HepG2 (cell line): ENCODE results near the gene B4GALT5. TPM values are rescaled to one million over a fixed set of nuclear protein-coding genes. Genes with fewer than 3 reads are reported as not detected.

ENCODE experiments used
- ATAC-seq: fragments of 200-7000 bp; cut with Tn5 transposase; 3 replicates; pipeline ENCODE4 v1.9.1; 2020; ENCODE audit warnings: mild to moderate bottlenecking, moderate library complexity
- BruUV-seq: library from RNA; stranded (reverse); fragments of 400-500 nt; replicated peaks from 2 replicates; lab custom pipeline; 2021; lab: Mats Ljungman, UMichigan
- CTCF ChIA-PET: fragments of 300-600 bp; formaldehyde crosslinking; extraction: SDS; loops from one replicate; lab custom pipeline; 2021; ENCODE audit warnings: low total read pairs, inconsistent platforms, low intra/inter-chr PET ratio; lab: Yijun Ruan, JAX
- POLR2A ChIA-PET: fragments of 350-600 bp; sonication (Branson Sonifier 250); formaldehyde crosslinking; loops from one replicate; lab custom pipeline; 2020; ENCODE audit warnings: antibody characterized with exemption, inconsistent platforms; lab: Yijun Ruan, JAX
- DNase-seq: peaks from one replicate; pipeline ENCODE4 v3.0.0-alpha.2; 2015; ENCODE audit warnings: low spot score
- FAIRE-seq: peaks from 3 replicates; lab custom pipeline; 2011; peaks lifted over from hg19 to GRCh38; lab: Jason Lieb, UNC
- H2AFZ ChIP-seq: one replicate; pipeline ENCODE4 v1.6.1; 2011; ENCODE audit warnings: low read length, inconsistent platforms
- H3K27ac ChIP-seq: fragments of 300-600 bp; 3 replicates; pipeline ENCODE4 v1.8.0; 2011; ENCODE audit warnings: mixed run types, mild to moderate bottlenecking, mixed read lengths, low read length, inconsistent platforms; ENCODE audit not compliant: insufficient read depth; ENCODE audit errors: extremely low read length
- H3K27me3 ChIP-seq, 2 experiments: fragments of 200-600 bp in 1 of 2; 2 replicates in 1 of 2; 3 replicates in 1 of 2; pipeline versions ENCODE4 v1.6.0 to v1.8.0; 2011; ENCODE audit warnings: low read length in 2 of 2, mild to moderate bottlenecking in 2 of 2, moderate library complexity in 2 of 2, inconsistent platforms in 1 of 2; ENCODE audit not compliant: insufficient read depth in 2 of 2, control insufficient read depth in 1 of 2
- H3K36me3 ChIP-seq, 2 experiments: fragments of 200-600 bp in 1 of 2; replicated peaks in 1 of 2; 2 replicates in 1 of 2; 3 replicates in 1 of 2; pipeline versions ENCODE4 v1.5.1 to v1.8.0; 2011; ENCODE audit warnings: low read length in 2 of 2, inconsistent platforms in 1 of 2; ENCODE audit not compliant: insufficient read depth in 2 of 2, control insufficient read depth in 1 of 2
- H3K4me1 ChIP-seq: 2 replicates; pipeline ENCODE4 v1.5.1; 2012; ENCODE audit warnings: low read length, inconsistent platforms; ENCODE audit not compliant: insufficient read depth
- H3K4me2 ChIP-seq: 2 replicates; pipeline ENCODE4 v1.6.0; 2011; ENCODE audit warnings: low read depth, low read length, inconsistent platforms
- H3K4me3 ChIP-seq, 3 experiments: fragments of 200-600 bp in 1 of 3; sonication (generic), shearing (Covaris generic) in 1 of 3; replicated peaks in 1 of 3; 2 replicates each; pipeline ENCODE4 v1.5.1; 2011 to 2016; ENCODE audit warnings: low read length in 3 of 3, inconsistent platforms in 2 of 3, low read depth in 2 of 3, mild to moderate bottlenecking in 2 of 3, control low read depth in 1 of 3, mixed read lengths in 1 of 3; ENCODE audit not compliant: insufficient read depth in 1 of 3
- H3K79me2 ChIP-seq: one replicate; pipeline ENCODE4 v1.6.1; 2011; ENCODE audit warnings: low read length, inconsistent platforms; ENCODE audit not compliant: insufficient read depth
- H3K9ac ChIP-seq: 2 replicates; pipeline ENCODE4 v1.6.0; 2011; ENCODE audit warnings: mild to moderate bottlenecking, low read depth, low read length, inconsistent platforms; ENCODE audit not compliant: insufficient read depth
- H3K9me3 ChIP-seq: 2 replicates; pipeline ENCODE4 v1.5.1; 2012; ENCODE audit warnings: mild to moderate bottlenecking, low read length
- H4K20me1 ChIP-seq: 2 replicates; pipeline ENCODE4 v1.6.0; 2011; ENCODE audit warnings: inconsistent platforms, mild to moderate bottlenecking, low read length, moderate library complexity; ENCODE audit not compliant: insufficient read depth
- AHR ChIP-seq: IDR thresholded peaks from 2 replicates; pipeline ENCODE4 v1.6.1; 2018; ENCODE audit warnings: missing genetic modification reagents, missing compliant biosample characterization
- ARNT ChIP-seq: fragments of 450-650 bp; IDR thresholded peaks from 2 replicates; pipeline ENCODE4 v1.6.1; 2017
- ATF6 ChIP-seq: sonication (generic); formaldehyde crosslinking; conservative IDR thresholded peaks from 2 replicates; pipeline ENCODE4 v1.4.0; 2020; ENCODE audit warnings: missing genetic modification reagents
- GATAD1 ChIP-seq: IDR thresholded peaks from 2 replicates; pipeline ENCODE4 v1.6.1; 2016; ENCODE audit warnings: missing genetic modification reagents, missing compliant biosample characterization
- HNRNPL ChIP-seq: fragments of 200-400 bp; formaldehyde crosslinking; IDR thresholded peaks from 2 replicates; pipeline ENCODE4 v1.6.1; 2017; ENCODE audit warnings: mild to moderate bottlenecking, low read depth, low read length
- KDM1A ChIP-seq: IDR thresholded peaks from 2 replicates; pipeline ENCODE4 v1.6.1; 2016; ENCODE audit warnings: missing compliant biosample characterization
- KDM2A ChIP-seq: sonication (generic); formaldehyde crosslinking; IDR thresholded peaks from 2 replicates; pipeline ENCODE4 v1.4.0; 2020; ENCODE audit warnings: low read depth, missing genetic modification reagents, borderline replicate concordance
- SIX4 ChIP-seq: sonication (generic); formaldehyde crosslinking; IDR thresholded peaks from 2 replicates; pipeline ENCODE4 v1.4.0; 2020; ENCODE audit warnings: missing genetic modification reagents
- SP1 ChIP-seq, 2 experiments: fragments of 450-650 bp in 1 of 2; sonication (generic) in 1 of 2; formaldehyde crosslinking in 1 of 2; IDR thresholded peaks; 2 replicates each; pipeline versions ENCODE4 v1.4.0 to v1.6.1; 2016 to 2020; ENCODE audit warnings: missing genetic modification reagents in 1 of 2
- TARDBP ChIP-seq: sonication (generic); formaldehyde crosslinking; IDR thresholded peaks from 2 replicates; pipeline ENCODE4 v1.8.0; 2022; ENCODE audit warnings: mild to moderate bottlenecking, missing genetic modification reagents
- UBTF ChIP-seq: sonication (generic); formaldehyde crosslinking; IDR thresholded peaks from 2 replicates; pipeline ENCODE4 v1.4.0; 2020; ENCODE audit warnings: mild to moderate bottlenecking, missing genetic modification reagents
- ZNF225 ChIP-seq: sonication (generic); formaldehyde crosslinking; IDR thresholded peaks from 2 replicates; pipeline ENCODE4 v1.4.0; 2020; ENCODE audit warnings: mild to moderate bottlenecking, missing genetic modification reagents
- ZNF704 ChIP-seq: sonication (generic); formaldehyde crosslinking; IDR thresholded peaks from 2 replicates; pipeline ENCODE4 v1.8.1; 2023; ENCODE audit warnings: mild to moderate bottlenecking, inconsistent platforms, moderate library complexity, missing genetic modification reagents, borderline replicate concordance
- ZSCAN21 ChIP-seq: sonication (generic); formaldehyde crosslinking; IDR thresholded peaks from 2 replicates; pipeline ENCODE4 v1.8.0; 2022; ENCODE audit warnings: mild to moderate bottlenecking, missing genetic modification reagents, moderate library complexity, borderline replicate concordance
- WGBS: methylation state at CpG from one replicate; pipeline ENCODE4 v1.1.6; 2017; ENCODE audit warnings: low lambda C conversion rate; 5-methylcytosine and 5-hydroxymethylcytosine counted together
- in situ Hi-C: cut with HindIII; loops from 2 replicates; pipeline ENCODE4 v1.10.0; 2017; ENCODE audit warnings: low pct_unique_long_range_greater_than_20kb; ENCODE audit not compliant: extremely low pct_ligation_motif_present
- intact Hi-C: fragments of 100-400 bp; cut with micrococcal nuclease; formaldehyde crosslinking; loops from one replicate; pipeline ENCODE4 v1.10.0; 2022; ENCODE audit not compliant: unreplicated experiment
- polyA plus RNA-seq, 8 experiments: library from polyadenylated mRNA; depleted of rRNA in 3 of 8; stranded (reverse) in 7 of 8; unstranded in 1 of 8; fragments of >200 nt; fragmentation: Illumina TruSeq in 4 of 8; extraction: Trizol in 4 of 8; gene quantifications; 2 replicates each; pipeline versions ENCODE4 v1.2.1 to v1.2.3, GENCODE V29; 2011 to 2016; ENCODE audit warnings: low read depth in 4 of 8, missing spikeins in 1 of 8, mixed read lengths in 1 of 8; ENCODE audit not compliant: insufficient read depth in 1 of 8
- total RNA-seq, 5 experiments: library from RNA; depleted of rRNA; stranded (reverse); fragments of >200 nt; fragmentation: Illumina TruSeq; extraction: Trizol; gene quantifications; 2 replicates each; pipeline ENCODE4 v1.2.3, GENCODE V29; 2016; ENCODE audit warnings: low read depth in 1 of 5
- TF ChIP-seq, protein P1 (sequence below): sonication (generic); formaldehyde crosslinking; IDR thresholded peaks from 2 replicates; pipeline ENCODE4 v1.9.0; 2022; ENCODE audit warnings: low read depth, missing genetic modification reagents

The B4GALT5 gene
- total and polyA plus RNA-seq, 2 of the 13 experiments (the other 11 are each of a cell fraction or from before 2014, with no cell fraction given) = 27.3 to 30.9 TPM

GRCh38 chr20:49594143-49594930 is 119.3 kb downstream of the B4GALT5 start:
- no peaks in the 10 kb centered on the region for H3K36me3 ChIP-seq
- peak overlapping the region in 1 of 3 experiments; percentile 44; a peak in 1 of 6 replicates for H3K4me3 ChIP-seq
- H3K79me2 ChIP-seq = no peaks in the 10 kb centered on the region
- H3K4me2 ChIP-seq = peak overlapping the region; percentile 61
- no peak for FAIRE-seq
- peaks cover 54% of the 10 kb centered on the region for H3K4me1 ChIP-seq
- ChIA-PET CTCF (no interaction called here), POLR2A (interaction anchor here (5.9 kb wide), 1 partner anchor 10 kb away, joined by 59 read pairs; no protein-coding TSS in a partner anchor)
- H3K27me3 ChIP-seq = no peaks in the 10 kb centered on the region; a peak in 3 of 5 replicates
- in situ Hi-C loops = no loop called here
- intact Hi-C loops = no loop called here
- H2AFZ ChIP-seq = no peak overlapping the region
- no peak overlapping the region for H3K27ac ChIP-seq
- H3K9ac ChIP-seq = no peak overlapping the region
- WGBS = 13% methylated on average over 11 of the region's 12 CpGs
- ATAC-seq = peak; percentile 27
- no peaks in the 10 kb centered on the region for H4K20me1 ChIP-seq
- no peak for DNase-seq
- BruUV-seq = no TSS peak
- no peaks in the 10 kb centered on the region for H3K9me3 ChIP-seq
- no peak for TF ChIP-seq ATF6 (CRISPR knock-in tag)
- TF ChIP-seq, protein P1, sequence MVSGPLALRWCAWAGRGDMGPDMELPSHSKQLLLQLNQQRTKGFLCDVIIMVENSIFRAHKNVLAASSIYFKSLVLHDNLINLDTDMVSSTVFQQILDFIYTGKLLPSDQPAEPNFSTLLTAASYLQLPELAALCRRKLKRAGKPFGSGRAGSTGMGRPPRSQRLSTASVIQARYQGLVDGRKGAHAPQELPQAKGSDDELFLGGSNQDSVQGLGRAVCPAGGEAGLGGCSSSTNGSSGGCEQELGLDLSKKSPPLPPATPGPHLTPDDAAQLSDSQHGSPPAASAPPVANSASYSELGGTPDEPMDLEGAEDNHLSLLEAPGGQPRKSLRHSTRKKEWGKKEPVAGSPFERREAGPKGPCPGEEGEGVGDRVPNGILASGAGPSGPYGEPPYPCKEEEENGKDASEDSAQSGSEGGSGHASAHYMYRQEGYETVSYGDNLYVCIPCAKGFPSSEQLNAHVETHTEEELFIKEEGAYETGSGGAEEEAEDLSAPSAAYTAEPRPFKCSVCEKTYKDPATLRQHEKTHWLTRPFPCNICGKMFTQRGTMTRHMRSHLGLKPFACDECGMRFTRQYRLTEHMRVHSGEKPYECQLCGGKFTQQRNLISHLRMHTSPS (CRISPR knock-in tag) = peak; percentile 89
- 0 out of 2 replicates have a peak, but pooled peaks have one; percentile 22 for TF ChIP-seq GATAD1 (CRISPR knock-in tag)
- peak; percentile 45; the same call in 1 of the 2 replicates for TF ChIP-seq UBTF
- no peak for TF ChIP-seq ARNT
- TF ChIP-seq SP1 (IDR thresholded peaks at IDR 0.05) = no peak
- TF ChIP-seq SP1 (CRISPR knock-in tag; IDR thresholded peaks at IDR 0.05) = 0 out of 2 replicates have a peak, but pooled peaks have one; percentile 35
- peak; percentile 47; the same call in 1 of the 2 replicates for TF ChIP-seq TARDBP
- TF ChIP-seq HNRNPL = peak; percentile 75; the same call in 1 of the 2 replicates
- no peak for TF ChIP-seq SIX4 (CRISPR knock-in tag)
- no peak for TF ChIP-seq ZNF704 (CRISPR knock-in tag)
- TF ChIP-seq ZNF225 = peak; percentile 67; the same call in 1 of the 2 replicates
- TF ChIP-seq AHR (CRISPR knock-in tag) = 0 out of 2 replicates have a peak, but pooled peaks have one; percentile 66
- peak; percentile 32; the same call in 1 of the 2 replicates for TF ChIP-seq KDM2A
- TF ChIP-seq KDM1A (CRISPR knock-in tag) = peak; percentile 98
- TF ChIP-seq ZSCAN21 (CRISPR knock-in tag) = 0 out of 2 replicates have a peak, but pooled peaks have one; percentile 24
